HG02642 (cell line): ENCODE results near the gene ITPRID1.

Source experiments
- ATAC-seq: cut with Tn5 transposase; IDR thresholded peaks from one replicate; pipeline ENCODE4 v1.9.1; 2021; ENCODE audit warnings: mild to moderate bottlenecking; ENCODE audit not compliant: unreplicated experiment, poor library complexity

The ITPRID1 gene

DNA sequence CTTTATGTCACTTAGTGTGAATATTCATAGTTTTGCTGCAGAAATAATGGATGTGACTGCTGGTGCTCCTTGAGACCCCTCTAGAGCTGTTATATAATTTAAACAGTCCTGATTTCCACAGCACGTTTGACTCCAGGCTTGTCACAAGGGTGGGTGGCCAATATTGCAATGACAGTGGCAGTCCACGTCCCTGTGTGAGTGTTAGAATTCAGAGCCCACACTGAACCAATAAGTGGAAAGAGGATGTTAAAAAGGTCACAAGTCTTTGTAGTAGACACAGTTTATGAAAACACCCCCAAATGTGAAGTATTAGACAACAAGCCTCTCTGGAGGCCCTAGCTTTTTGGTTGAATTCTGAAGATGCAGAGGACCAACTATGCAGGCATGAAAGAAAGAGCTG lies 175.1 kb downstream of the ITPRID1 start:
- ATAC-seq, result no peak

DNA sequence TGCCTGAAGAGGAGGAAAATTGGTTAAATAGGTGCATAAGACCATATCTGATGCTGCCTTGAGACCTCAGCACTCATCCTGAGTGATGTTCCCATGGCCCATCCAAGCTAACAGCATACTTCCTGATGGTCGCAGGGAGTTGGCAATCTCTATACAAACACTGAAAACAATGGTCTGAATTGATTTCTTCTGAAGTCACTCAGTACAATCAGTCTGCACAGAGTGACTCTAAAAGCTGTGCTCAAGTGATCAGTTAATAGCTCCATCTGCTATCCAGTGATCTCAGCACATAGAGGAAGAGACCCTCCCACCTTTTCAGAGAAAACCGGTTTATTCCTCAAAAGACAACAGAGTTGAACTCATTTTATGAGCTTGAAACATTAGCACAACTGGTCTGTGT lies 177.0 kb downstream of the ITPRID1 start:
- ATAC-seq, result no peak

DNA sequence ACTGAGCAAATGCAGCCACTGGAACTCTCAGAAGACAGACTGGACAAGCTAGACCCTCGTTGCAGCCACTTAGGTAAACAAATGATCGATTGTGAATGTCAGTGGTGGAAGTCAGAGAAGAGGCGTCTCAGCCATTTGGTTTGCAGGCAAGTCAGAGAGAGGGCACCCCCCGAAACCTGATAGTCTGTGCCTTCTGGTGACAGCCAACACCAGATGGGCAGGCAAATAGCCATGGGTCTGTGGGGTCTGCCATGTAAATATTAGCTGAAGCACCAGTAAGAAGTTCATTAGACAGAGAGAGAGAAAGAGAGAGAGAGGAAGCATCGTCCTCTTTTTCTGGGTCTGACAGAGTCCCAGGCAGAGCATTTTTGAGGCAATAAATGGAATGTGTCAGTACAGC lies 178.6 kb downstream of the ITPRID1 start:
- ATAC-seq, result no peak

DNA sequence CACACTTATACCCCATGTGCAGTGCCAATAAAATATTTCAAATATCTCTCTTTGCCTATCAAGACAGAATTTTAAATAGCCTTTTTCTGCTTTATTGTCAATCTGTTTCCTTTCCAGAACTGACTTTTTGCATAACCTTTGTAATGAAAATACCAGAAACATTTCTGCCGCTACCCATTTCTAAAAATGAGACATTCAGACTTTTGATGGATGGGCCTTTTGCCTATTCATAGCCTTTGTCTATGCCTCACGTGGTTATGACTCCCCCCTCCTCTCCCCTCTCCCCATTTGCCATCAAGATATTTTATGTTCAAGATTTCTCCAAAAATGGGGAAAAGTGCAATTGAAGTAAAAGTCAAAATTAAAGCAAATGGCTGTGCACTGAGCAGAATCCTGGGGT lies 179.0 kb downstream of the ITPRID1 start:
- ATAC-seq, result no peak

DNA sequence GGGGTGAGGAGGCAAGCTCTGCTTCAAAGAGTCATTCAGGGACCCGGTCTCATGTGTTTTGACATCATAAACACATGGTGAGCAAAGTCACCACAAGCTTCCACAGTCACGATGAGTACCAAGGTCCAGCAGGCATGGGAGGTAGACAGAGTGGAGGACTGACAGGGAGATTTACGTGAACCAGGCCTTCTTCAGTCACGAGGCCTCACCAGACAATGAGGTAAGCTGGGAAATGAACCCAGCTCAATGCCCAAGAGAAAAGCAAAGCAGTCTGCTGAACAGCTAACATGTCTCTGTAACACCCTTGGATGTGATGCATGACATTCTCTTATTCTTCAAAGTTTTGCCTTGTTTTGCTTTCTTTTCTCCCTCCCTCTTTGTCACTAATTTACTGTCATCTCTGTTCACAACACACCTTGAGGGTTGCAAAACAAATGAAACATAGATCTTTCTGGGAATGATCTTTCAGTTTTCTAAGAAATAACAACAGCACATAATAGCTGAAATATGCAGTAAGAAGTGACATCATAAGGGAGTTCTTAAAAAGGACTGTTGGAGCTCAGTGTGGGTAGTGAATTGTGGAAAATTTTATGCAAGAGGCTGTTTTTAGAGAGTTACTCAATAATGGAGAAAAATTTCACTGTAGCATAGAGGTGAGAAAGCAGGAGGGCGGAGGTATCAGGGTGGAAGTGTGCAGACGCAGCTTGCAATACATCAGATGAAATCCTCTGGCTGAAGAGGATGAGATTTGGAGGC lies 182.1 kb downstream of the ITPRID1 start:
- no peak for ATAC-seq

DNA sequence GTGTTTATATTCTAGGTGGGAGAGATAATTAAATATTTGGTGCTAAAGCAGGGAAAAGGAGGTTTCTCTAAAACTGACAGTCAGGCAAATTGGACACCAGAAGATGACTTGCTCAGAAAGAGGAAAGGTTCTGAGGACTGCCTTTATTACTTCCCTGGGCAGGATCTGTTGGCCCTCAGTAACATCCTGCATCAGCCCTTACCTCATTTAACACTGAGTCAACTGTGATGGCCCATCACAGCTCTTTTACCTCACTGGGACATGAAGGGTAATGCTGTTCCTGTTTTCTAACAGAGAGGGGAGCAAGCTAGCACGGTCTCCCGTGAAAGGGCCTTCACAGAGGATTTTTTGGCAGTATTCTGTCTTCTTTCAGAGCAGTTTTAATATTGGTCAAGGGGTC lies 185.2 kb downstream of the ITPRID1 start:
- ATAC-seq, result no peak

DNA sequence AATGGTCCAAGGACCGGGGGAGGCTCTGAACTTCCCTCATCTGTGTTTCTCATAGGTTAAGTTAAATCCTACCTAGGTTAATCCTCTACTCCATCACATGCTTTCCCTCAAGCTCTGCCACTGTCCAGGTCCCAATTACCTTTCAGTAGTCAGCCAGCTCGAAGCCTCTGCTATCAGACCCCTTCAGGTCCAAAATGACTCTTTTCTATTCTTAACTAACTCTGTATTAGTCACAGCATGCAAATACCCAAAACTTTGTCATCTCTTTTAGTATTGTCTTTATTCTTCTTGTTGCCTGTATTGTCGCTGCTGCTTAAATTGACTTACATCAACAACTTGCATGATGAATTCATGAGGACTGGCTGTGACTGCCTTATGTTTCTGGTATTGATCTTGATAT lies 188.5 kb downstream of the ITPRID1 start:
- no peak for ATAC-seq

DNA sequence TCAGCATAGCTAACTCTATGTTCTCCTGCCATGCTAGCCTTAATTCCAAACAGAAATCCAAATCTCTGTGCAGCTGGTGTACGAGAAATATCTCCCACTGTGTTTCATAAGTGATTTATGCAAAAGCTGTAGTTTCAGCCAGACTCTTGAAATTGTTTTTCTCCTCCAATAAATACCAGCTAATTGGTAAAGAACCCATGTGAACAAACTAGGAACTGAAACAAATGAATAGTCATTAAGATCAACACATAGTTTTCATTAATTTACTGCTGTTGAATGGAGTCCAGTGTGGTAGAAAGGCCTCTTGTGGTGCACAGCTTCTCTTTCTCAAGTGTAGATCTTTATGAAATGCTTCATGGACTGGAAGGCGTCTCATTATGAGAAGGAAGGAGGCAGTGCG lies 191.5 kb downstream of the ITPRID1 start:
- no peak for ATAC-seq

DNA sequence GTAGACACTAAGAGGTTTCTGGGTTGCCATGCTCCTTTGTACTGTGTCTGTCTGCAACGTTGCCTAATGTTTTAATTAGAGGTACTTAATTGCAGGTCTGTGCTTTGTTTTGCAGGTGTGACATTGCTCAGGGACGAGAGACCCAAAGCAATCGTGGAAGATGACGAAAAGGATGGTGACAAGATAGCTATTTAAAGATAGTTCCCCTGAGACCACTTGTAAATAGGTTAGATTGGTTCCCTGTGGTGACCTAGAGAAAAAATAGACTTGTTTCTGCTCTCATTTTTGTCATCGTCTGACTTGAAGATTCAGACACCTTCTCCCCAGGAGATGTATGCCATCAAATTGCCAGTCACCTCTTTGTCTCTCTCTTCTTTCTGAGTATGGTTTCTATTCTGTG lies 193.2 kb downstream of the ITPRID1 start:
- no peak for ATAC-seq
